ENCODE measurements around the gene CCDC197.

- TF ChIP-seq, protein P1, sequence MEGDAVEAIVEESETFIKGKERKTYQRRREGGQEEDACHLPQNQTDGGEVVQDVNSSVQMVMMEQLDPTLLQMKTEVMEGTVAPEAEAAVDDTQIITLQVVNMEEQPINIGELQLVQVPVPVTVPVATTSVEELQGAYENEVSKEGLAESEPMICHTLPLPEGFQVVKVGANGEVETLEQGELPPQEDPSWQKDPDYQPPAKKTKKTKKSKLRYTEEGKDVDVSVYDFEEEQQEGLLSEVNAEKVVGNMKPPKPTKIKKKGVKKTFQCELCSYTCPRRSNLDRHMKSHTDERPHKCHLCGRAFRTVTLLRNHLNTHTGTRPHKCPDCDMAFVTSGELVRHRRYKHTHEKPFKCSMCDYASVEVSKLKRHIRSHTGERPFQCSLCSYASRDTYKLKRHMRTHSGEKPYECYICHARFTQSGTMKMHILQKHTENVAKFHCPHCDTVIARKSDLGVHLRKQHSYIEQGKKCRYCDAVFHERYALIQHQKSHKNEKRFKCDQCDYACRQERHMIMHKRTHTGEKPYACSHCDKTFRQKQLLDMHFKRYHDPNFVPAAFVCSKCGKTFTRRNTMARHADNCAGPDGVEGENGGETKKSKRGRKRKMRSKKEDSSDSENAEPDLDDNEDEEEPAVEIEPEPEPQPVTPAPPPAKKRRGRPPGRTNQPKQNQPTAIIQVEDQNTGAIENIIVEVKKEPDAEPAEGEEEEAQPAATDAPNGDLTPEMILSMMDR (IDR thresholded peaks at IDR 0.05), result no peak
- no peak for TF ChIP-seq ZFX (IDR thresholded peaks at IDR 0.05; ENCODE audit: borderline replicate concordance)
These were observed 25.5 kb upstream of the CCDC197 start for GRCh38 chr14:93971635-93972027.

All from 22Rv1 (cell line).